Transverse colon (tissue), 4 donors: Measurements from ENCODE around the gene KLF1. TPM values are rescaled to one million over a fixed set of nuclear protein-coding genes. Genes with fewer than 3 reads are reported as not detected.
A peak's percentile ranks its signal among the peaks of the same experiment; 100 is the strongest.

Experiments used
- DNase-seq: peaks from one replicate; pipeline ENCODE4 v3.0.0-alpha.2; 2019
- H3K27ac ChIP-seq, 4 donors: fragments of 200-600 bp; sonication (generic); 2 replicates each; pipeline ENCODE4 v1.5.1; 2016 to 2018; ENCODE audit warnings: inconsistent platforms in 4 of 4
- H3K27me3 ChIP-seq: fragments of 200-600 bp; sonication (generic); 2 replicates; pipeline ENCODE4 v1.5.1; 2017; ENCODE audit warnings: inconsistent platforms
- H3K36me3 ChIP-seq, 4 donors: fragments of 200-600 bp; sonication (generic); 2 replicates each; pipeline ENCODE4 v1.5.1; 2017 to 2019; ENCODE audit warnings: inconsistent platforms in 4 of 4
- H3K4me1 ChIP-seq, 4 donors: fragments of 200-600 bp; sonication (generic); 2 replicates each; pipeline ENCODE4 v1.5.1; 2017 to 2020; ENCODE audit warnings: inconsistent platforms in 4 of 4
- H3K4me3 ChIP-seq, 4 donors: fragments of 200-600 bp; sonication (generic); 1 replicate in 1 of 4; 2 replicates in 3 of 4; pipeline versions ENCODE4 v1.5.1 to v1.6.1; 2017 to 2019; ENCODE audit warnings: inconsistent platforms in 4 of 4
- H3K9me3 ChIP-seq, 2 donors: fragments of 200-600 bp; sonication (generic); 2 replicates each; pipeline ENCODE4 v1.5.1; 2017 to 2019; ENCODE audit warnings: inconsistent platforms in 2 of 2
- CTCF ChIP-seq, 5 experiments: fragments of 200-600 bp in 3 of 5; fragments of 450-650 bp in 2 of 5; sonication (generic) in 3 of 5; IDR thresholded peaks; 1 replicate in 2 of 5; 2 replicates in 3 of 5; pipeline ENCODE4 v1.5.1; 2016 to 2017; ENCODE audit warnings: antibody characterized with exemption in 5 of 5, inconsistent platforms in 3 of 5, mild to moderate bottlenecking in 2 of 5, moderate library complexity in 1 of 5
- EP300 ChIP-seq: sonication (generic); formaldehyde crosslinking; IDR thresholded peaks from one replicate; pipeline ENCODE4 v1.6.1; 2017; ENCODE audit warnings: antibody characterized with exemption, low read depth
- POLR2A ChIP-seq: fragments of 450-650 bp; IDR thresholded peaks from one replicate; pipeline ENCODE4 v1.6.1; 2016; ENCODE audit warnings: antibody characterized with exemption, mild to moderate bottlenecking, moderate library complexity
- POLR2AphosphoS5 ChIP-seq, 3 donors: sonication (generic); formaldehyde crosslinking; IDR thresholded peaks; one replicate each; pipeline ENCODE4 v1.6.1; 2016; ENCODE audit warnings: antibody characterized with exemption in 3 of 3
- WGBS, 2 donors: methylation state at CpG; one replicate each; pipeline ENCODE4 v1.1.5; 2018; ENCODE audit warnings: low coverage in 1 of 2; 5-methylcytosine and 5-hydroxymethylcytosine counted together
- in situ Hi-C, 4 donors: fragments of 200-750 bp; cut with MboI; loops; one replicate each; pipeline versions ENCODE4 v1.15.0 to v1.15.1; 2017; ENCODE audit warnings: low sequenced_read_pairs in 3 of 4, low pct_ligation_motif_present in 1 of 4, low pct_unique_long_range_greater_than_20kb in 1 of 4
- intact Hi-C: fragments of 100-400 bp; cut with DNase I; formaldehyde crosslinking; loops from one replicate; pipeline ENCODE4 v1.15.1; 2023; ENCODE audit warnings: low total_unique reads
- total RNA-seq, 4 donors: library from RNA; depleted of rRNA; stranded (reverse); fragments of >200 nt; gene quantifications; one replicate each; pipeline ENCODE4 v1.1.0, GENCODE V29; 2016

KLF1 gene
- total RNA-seq, 4 donors from 2014 or later = 0.32 TPM; not detected in 3

- H3K36me3 ChIP-seq = no peaks in the 10 kb centered on the region
- TF ChIP-seq POLR2A = no peak
- in situ Hi-C loops = loop anchor here in 3 of 4 donors (10.0 kb wide), 2 partner anchors 76 to 86 kb away; partner anchors contain the start of gene BEST2 (in 1 of the 3)
- intact Hi-C loops = loop anchor here (5.0 kb wide), 1 partner anchor 73 kb away; no protein-coding TSS in a partner anchor
- peak overlapping the region in 2 of 4 donors; percentile 8 to 24 for H3K4me3 ChIP-seq
- H3K4me1 ChIP-seq = peaks cover 8 to 26% (median 22%) of the 10 kb centered on the region in 4 donors
- 30% methylated on average over 41 of the region's 43 CpGs; no CpG with 5 or more reads in 1 of the 2 donors for WGBS, 2 donors
- peak; percentile 84 for DNase-seq
- no peak overlapping the region for H3K27ac ChIP-seq
- no peaks in the 10 kb centered on the region for H3K9me3 ChIP-seq
- H3K27me3 ChIP-seq = peaks cover 98% of the 10 kb centered on the region
These were observed 46.6 kb downstream of the KLF1 start for GRCh38 chr19:12840091-12841079.

DNA sequence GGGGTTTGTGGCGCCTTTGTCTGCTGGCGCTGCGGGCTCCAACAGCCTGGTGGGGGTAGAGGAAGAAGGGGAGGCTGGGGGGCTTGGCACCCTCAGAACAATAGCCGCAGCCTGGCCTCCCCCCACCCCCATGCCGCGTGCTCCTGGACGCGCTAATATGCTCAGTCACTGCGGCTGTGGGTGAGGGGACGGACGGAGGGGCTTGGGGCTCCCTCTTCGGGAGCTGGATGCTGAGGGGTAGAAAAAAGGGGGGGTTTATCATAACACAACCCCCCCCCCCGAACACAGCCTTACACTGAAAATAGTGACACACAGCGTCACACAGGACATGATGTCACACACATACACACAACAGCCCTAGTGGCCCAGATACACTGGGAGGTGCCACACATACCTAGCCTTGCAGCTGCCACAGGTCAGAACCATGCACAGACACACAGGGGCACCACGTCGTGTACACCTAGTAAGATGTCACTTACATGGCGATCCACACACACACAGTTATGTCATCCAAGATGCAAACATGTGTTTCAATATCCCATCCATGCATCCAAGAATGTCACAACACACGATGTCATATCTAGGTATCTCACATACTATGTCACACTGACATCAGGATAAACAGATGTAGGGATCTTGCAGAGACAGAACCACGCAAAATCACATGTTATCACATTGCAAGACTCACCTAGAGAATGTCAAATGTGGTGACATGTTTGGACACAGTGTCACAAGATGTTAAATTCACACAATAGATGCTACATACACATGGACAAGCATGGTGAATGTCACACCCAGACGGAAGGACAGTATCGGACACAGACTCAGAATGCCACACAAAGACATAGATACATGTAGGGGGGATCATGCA is 47.9 kb downstream of the KLF1 start:
- Histone ChIP-seq H3K36me3 (no peaks in the 10 kb centered on the region), H3K27ac (no peak overlapping the region), H3K4me3 (peak overlapping the region in 1 of 4 donors; percentile 46), H3K27me3 (peaks cover 99% of the 10 kb centered on the region), H3K9me3 (no peaks in the 10 kb centered on the region), H3K4me1 (peaks cover 11 to 29% (median 24%) of the 10 kb centered on the region in 4 donors)
- DNase-seq = no peak
- no peak for TF ChIP-seq EP300
- no peak for TF ChIP-seq POLR2A
- TF ChIP-seq POLR2AphosphoS5 (IDR thresholded peaks at IDR 0.05) = no peak
- no peak for TF ChIP-seq CTCF (IDR thresholded peaks at IDR 0.05)
- WGBS, 2 donors = 20% methylated on average over 20 of the region's 21 CpGs; no CpG with 5 or more reads in 1 of the 2 donors
- in situ Hi-C loops (no loop called here), intact Hi-C loops (no loop called here)

GRCh38 chr19:12838182-12838885 is 48.7 kb downstream of the KLF1 start, which contains the start of gene MAST1:
MAST1 (plus strand) TSS chr19:12838515; CDS start chr19:12838573, 58 bp downstream.
- in situ Hi-C loops = no loop called here
- H3K4me3 ChIP-seq = peak within 1 kb of the TSS in 2 of 4 donors; percentile 28 to 46

More at GRCh38 chr19:12838182-12838885, 48.7 kb downstream of the KLF1 start, which contains the start of gene MAST1:
- peaks cover 16 to 35% (median 31%) of the 10 kb centered on the region in 4 donors for H3K4me1 ChIP-seq
- 0% methylated on average over 22 of the region's 69 CpGs; no CpG with 5 or more reads in 1 of the 2 donors for WGBS, 2 donors
- peak; percentile 46 for DNase-seq
- H3K9me3 ChIP-seq = no peaks in the 10 kb centered on the region
- TF ChIP-seq CTCF (IDR thresholded peaks at IDR 0.05) (peak in 3 of 5 experiments; percentile 36 to 48 (median 40)), EP300 (no peak)
- no peaks in the 10 kb centered on the region for H3K36me3 ChIP-seq
- intact Hi-C loops = no loop called here
- H3K27me3 ChIP-seq = peaks cover 99% of the 10 kb centered on the region
- H3K27ac ChIP-seq = no peak within 1 kb of the TSS
